HUES64 (cell line): Measurements from ENCODE around the gene PNLIPRP1.

Experiments
- H3K27ac ChIP-seq: 2 replicates; pipeline ENCODE4 v1.7.0; 2013; ENCODE audit warnings: low read depth, low read length, inconsistent platforms
- H3K27me3 ChIP-seq: 2 replicates; pipeline ENCODE4 v1.6.1; 2013; ENCODE audit warnings: mild to moderate bottlenecking, low read length; ENCODE audit not compliant: insufficient read depth
- H3K36me3 ChIP-seq: 2 replicates; pipeline ENCODE4 v1.6.1; 2013; ENCODE audit warnings: mild to moderate bottlenecking, low read length; ENCODE audit not compliant: insufficient read depth
- H3K4me1 ChIP-seq: 2 replicates; pipeline ENCODE4 v1.6.1; 2013; ENCODE audit warnings: mild to moderate bottlenecking, low read length, moderate library complexity; ENCODE audit not compliant: insufficient read depth
- H3K4me3 ChIP-seq: 2 replicates; pipeline ENCODE4 v1.5.1; 2013; ENCODE audit warnings: mild to moderate bottlenecking, low read length, moderate library complexity
- H3K9ac ChIP-seq: 2 replicates; pipeline ENCODE4 v1.6.1; 2013; ENCODE audit warnings: mild to moderate bottlenecking, low read depth, low read length
- H3K9me3 ChIP-seq: 2 replicates; pipeline ENCODE4 v1.6.1; 2013; ENCODE audit warnings: low read depth, low read length; ENCODE audit not compliant: insufficient read depth
- WGBS: fragments of 150-250, 120-280 bp; methylation state at CpG from one replicate; pipeline ENCODE4 v1.1.7; 2013; ENCODE audit warnings: missing lambda C conversion rate; 5-methylcytosine and 5-hydroxymethylcytosine counted together

The PNLIPRP1 gene

DNA sequence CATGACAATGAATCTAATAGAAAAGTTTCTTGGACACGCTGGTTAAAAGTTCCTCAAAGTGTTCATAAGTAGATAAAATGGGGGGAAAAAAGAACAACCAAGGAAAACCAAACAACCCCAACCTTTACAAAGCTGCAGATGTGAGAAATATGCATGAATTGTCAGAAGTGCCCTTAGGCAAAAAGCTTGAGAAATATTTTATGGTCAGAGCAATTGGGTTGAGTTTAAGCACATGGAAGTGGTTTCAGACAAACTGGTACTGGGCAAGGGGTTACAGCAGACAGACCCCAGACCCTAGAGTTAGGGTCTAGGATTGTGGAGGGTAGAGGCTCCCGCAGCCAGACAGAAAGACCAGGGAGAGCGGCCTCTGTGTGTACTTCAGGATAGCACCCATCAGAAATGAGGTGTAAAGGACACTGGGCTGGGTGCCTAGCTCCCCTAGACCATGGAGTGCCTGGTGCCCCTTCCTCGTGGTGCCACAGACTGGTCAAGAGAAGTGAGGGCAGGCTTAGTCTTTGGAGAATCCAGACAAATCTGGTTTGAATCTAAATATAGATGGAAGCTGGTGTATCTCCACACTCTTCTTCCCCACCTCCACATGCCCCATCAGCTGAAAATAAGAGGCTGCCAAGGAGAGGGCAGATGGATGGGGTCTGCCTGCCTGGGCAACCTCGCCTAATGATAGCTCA, 67.2 kb downstream of the PNLIPRP1 start:
- WGBS, result 87% methylated on average over 5 of the region's 5 CpGs
- no peaks in the 10 kb centered on the region for H3K4me1 ChIP-seq
- no peaks in the 10 kb centered on the region for H3K27me3 ChIP-seq
- no peak overlapping the region for H3K4me3 ChIP-seq
- no peaks in the 10 kb centered on the region for H3K9me3 ChIP-seq
- H3K9ac ChIP-seq, result no peak overlapping the region
- no peaks in the 10 kb centered on the region for H3K36me3 ChIP-seq
- H3K27ac ChIP-seq, result no peak overlapping the region
